ENCODE results near the gene VWC2L. TPM values are rescaled to one million over a fixed set of nuclear protein-coding genes. Genes with fewer than 3 reads are reported as not detected.

The VWC2L gene
- total and polyA plus RNA-seq, 10 donors, result not detected

- no peak overlapping the region for H3K4me3 ChIP-seq
- no peaks in the 10 kb centered on the region for H3K4me1 ChIP-seq
- no peaks in the 10 kb centered on the region for H3K9me3 ChIP-seq
- no peak for DNase-seq
- intact Hi-C loops (cut with DNase I; ENCODE audit: low total_unique reads), result no loop called here
- H3K36me3 ChIP-seq, result no peaks in the 10 kb centered on the region
- H3K27me3 ChIP-seq (replicated peaks in 1 of 7), result no peaks in the 10 kb centered on the region
- TF ChIP-seq CTCF (IDR thresholded peaks at IDR 0.05 in 8 of 11, conservative IDR thresholded peaks at IDR 0.05 in 3 of 11), result no peak
- TF ChIP-seq POLR2AphosphoS5 (IDR thresholded peaks at IDR 0.05), result no peak
- TF ChIP-seq POLR2A (IDR thresholded peaks at IDR 0.05), result no peak
- WGBS, 5 donors, result 78 to 88% (median 83%) methylated on average over 2 of the region's 2 CpGs
- no peak overlapping the region for H3K27ac ChIP-seq
Observed at GRCh38 chr2:214628091-214628490, 217.2 kb downstream of the VWC2L start.

Data from spleen (tissue), 11 donors.